ENCODE data around the gene NME8. TPM values are rescaled to one million over a fixed set of nuclear protein-coding genes. Genes with fewer than 3 reads are reported as not detected.

NME8 gene
- polyA plus RNA-seq, 2 of the 4 experiments (the other 2 are of a cell fraction): not detected

DNA sequence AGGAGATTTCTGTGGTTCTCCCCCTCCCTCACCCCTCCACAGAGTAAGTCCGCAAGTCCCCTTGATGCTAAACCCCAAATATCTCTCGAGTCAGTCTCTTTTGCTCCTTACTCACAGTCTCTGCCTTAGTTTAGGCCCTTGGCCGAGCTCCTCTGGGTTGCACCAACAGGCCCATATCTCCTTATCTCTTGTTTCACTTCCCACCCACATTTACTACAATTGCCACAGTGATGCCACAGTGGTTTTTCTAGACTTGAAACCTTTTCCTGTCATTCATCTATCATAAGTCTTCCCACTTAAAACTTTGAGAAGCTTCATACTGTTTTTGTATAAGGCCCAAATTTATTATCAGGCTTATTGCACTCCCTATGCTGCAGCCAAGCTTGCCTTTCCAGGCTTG, 23.4 kb upstream of the NME8 start (continued):
- TF ChIP-seq RCOR1 (IDR thresholded peaks at IDR 0.05; ENCODE audit: low read depth, low read length) (no peak), MYC (IDR thresholded peaks at IDR 0.05; ENCODE audit: borderline replicate concordance, low read length) (no peak), RAD21 (conservative IDR thresholded peaks at IDR 0.05 in 1 of 2, IDR thresholded peaks at IDR 0.05 in 1 of 2) (no peak), FOXS1 (CRISPR knock-in tag; IDR thresholded peaks at IDR 0.05) (no peak)
- TF ChIP-seq, protein P1, sequence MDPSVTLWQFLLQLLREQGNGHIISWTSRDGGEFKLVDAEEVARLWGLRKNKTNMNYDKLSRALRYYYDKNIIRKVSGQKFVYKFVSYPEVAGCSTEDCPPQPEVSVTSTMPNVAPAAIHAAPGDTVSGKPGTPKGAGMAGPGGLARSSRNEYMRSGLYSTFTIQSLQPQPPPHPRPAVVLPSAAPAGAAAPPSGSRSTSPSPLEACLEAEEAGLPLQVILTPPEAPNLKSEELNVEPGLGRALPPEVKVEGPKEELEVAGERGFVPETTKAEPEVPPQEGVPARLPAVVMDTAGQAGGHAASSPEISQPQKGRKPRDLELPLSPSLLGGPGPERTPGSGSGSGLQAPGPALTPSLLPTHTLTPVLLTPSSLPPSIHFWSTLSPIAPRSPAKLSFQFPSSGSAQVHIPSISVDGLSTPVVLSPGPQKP (IDR thresholded peaks at IDR 0.05; ENCODE audit: low read depth, low read length): no peak
- TF ChIP-seq, protein P2, sequence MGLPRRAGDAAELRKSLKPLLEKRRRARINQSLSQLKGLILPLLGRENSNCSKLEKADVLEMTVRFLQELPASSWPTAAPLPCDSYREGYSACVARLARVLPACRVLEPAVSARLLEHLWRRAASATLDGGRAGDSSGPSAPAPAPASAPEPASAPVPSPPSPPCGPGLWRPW (IDR thresholded peaks at IDR 0.05): no peak
- TF ChIP-seq, protein P3, sequence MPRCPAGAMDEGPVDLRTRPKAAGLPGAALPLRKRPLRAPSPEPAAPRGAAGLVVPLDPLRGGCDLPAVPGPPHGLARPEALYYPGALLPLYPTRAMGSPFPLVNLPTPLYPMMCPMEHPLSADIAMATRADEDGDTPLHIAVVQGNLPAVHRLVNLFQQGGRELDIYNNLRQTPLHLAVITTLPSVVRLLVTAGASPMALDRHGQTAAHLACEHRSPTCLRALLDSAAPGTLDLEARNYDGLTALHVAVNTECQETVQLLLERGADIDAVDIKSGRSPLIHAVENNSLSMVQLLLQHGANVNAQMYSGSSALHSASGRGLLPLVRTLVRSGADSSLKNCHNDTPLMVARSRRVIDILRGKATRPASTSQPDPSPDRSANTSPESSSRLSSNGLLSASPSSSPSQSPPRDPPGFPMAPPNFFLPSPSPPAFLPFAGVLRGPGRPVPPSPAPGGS (IDR thresholded peaks at IDR 0.05): no peak

DNA sequence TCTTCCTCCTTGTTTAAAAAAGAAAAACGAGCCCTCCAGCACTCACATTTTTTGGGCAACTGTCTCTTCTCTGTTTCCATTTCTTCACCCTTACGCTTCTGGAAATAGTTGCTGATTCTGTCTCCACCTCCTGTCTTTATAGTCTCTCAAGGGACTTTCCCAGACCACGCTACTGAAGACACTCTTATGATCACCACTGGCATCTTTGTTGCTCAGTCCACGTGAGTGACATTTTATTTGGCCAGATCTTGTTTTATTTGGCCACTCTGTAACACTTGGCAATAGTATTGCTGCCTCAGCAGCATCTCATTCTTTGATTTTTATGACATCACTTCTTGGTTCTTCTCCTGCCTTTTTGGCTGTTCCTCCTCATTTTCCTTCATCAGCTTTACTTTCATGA, 21.6 kb upstream of the NME8 start:
- TF ChIP-seq, protein P4, sequence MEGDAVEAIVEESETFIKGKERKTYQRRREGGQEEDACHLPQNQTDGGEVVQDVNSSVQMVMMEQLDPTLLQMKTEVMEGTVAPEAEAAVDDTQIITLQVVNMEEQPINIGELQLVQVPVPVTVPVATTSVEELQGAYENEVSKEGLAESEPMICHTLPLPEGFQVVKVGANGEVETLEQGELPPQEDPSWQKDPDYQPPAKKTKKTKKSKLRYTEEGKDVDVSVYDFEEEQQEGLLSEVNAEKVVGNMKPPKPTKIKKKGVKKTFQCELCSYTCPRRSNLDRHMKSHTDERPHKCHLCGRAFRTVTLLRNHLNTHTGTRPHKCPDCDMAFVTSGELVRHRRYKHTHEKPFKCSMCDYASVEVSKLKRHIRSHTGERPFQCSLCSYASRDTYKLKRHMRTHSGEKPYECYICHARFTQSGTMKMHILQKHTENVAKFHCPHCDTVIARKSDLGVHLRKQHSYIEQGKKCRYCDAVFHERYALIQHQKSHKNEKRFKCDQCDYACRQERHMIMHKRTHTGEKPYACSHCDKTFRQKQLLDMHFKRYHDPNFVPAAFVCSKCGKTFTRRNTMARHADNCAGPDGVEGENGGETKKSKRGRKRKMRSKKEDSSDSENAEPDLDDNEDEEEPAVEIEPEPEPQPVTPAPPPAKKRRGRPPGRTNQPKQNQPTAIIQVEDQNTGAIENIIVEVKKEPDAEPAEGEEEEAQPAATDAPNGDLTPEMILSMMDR (IDR thresholded peaks at IDR 0.05): no peak
- TF ChIP-seq, protein P5, sequence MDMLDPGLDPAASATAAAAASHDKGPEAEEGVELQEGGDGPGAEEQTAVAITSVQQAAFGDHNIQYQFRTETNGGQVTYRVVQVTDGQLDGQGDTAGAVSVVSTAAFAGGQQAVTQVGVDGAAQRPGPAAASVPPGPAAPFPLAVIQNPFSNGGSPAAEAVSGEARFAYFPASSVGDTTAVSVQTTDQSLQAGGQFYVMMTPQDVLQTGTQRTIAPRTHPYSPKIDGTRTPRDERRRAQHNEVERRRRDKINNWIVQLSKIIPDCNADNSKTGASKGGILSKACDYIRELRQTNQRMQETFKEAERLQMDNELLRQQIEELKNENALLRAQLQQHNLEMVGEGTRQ (IDR thresholded peaks at IDR 0.05): no peak
- TF ChIP-seq, protein P1 (IDR thresholded peaks at IDR 0.05; ENCODE audit: low read depth, low read length): no peak
- TF ChIP-seq, protein P6, sequence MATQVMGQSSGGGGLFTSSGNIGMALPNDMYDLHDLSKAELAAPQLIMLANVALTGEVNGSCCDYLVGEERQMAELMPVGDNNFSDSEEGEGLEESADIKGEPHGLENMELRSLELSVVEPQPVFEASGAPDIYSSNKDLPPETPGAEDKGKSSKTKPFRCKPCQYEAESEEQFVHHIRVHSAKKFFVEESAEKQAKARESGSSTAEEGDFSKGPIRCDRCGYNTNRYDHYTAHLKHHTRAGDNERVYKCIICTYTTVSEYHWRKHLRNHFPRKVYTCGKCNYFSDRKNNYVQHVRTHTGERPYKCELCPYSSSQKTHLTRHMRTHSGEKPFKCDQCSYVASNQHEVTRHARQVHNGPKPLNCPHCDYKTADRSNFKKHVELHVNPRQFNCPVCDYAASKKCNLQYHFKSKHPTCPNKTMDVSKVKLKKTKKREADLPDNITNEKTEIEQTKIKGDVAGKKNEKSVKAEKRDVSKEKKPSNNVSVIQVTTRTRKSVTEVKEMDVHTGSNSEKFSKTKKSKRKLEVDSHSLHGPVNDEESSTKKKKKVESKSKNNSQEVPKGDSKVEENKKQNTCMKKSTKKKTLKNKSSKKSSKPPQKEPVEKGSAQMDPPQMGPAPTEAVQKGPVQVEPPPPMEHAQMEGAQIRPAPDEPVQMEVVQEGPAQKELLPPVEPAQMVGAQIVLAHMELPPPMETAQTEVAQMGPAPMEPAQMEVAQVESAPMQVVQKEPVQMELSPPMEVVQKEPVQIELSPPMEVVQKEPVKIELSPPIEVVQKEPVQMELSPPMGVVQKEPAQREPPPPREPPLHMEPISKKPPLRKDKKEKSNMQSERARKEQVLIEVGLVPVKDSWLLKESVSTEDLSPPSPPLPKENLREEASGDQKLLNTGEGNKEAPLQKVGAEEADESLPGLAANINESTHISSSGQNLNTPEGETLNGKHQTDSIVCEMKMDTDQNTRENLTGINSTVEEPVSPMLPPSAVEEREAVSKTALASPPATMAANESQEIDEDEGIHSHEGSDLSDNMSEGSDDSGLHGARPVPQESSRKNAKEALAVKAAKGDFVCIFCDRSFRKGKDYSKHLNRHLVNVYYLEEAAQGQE (IDR thresholded peaks at IDR 0.05): no peak
- TF ChIP-seq, protein P7, sequence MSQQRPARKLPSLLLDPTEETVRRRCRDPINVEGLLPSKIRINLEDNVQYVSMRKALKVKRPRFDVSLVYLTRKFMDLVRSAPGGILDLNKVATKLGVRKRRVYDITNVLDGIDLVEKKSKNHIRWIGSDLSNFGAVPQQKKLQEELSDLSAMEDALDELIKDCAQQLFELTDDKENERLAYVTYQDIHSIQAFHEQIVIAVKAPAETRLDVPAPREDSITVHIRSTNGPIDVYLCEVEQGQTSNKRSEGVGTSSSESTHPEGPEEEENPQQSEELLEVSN (IDR thresholded peaks at IDR 0.05; ENCODE audit: borderline replicate concordance, low read depth): no peak
- TF ChIP-seq RFX5 (IDR thresholded peaks at IDR 0.05) (no peak), CBX2 (IDR thresholded peaks at IDR 0.05; ENCODE audit: borderline replicate concordance, low read depth) (no peak), ZSCAN20 (CRISPR knock-in tag; IDR thresholded peaks at IDR 0.05) (no peak), NPAS2 (CRISPR knock-in tag; IDR thresholded peaks at IDR 0.05; ENCODE audit: borderline replicate concordance) (no peak), NR3C1 (IDR thresholded peaks at IDR 0.05) (no peak), MYC (IDR thresholded peaks at IDR 0.05; ENCODE audit: borderline replicate concordance, low read length) (no peak), KDM1A (IDR thresholded peaks at IDR 0.05; ENCODE audit: low read depth) (no peak), ZC3H11A (IDR thresholded peaks at IDR 0.05) (no peak), HOXB13 (CRISPR knock-in tag; IDR thresholded peaks at IDR 0.05; ENCODE audit: low read depth) (no peak), SMC3 (IDR thresholded peaks at IDR 0.05) (no peak), SREBF2 (IDR thresholded peaks at IDR 0.05) (no peak)
- TF ChIP-seq, protein P8, sequence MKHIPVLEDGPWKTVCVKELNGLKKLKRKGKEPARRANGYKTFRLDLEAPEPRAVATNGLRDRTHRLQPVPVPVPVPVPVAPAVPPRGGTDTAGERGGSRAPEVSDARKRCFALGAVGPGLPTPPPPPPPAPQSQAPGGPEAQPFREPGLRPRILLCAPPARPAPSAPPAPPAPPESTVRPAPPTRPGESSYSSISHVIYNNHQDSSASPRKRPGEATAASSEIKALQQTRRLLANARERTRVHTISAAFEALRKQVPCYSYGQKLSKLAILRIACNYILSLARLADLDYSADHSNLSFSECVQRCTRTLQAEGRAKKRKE (CRISPR knock-in tag; IDR thresholded peaks at IDR 0.05; ENCODE audit: low read depth): no peak
- POLR2A ChIA-PET: no interaction called here
- Histone ChIP-seq H3K9me3 (0 out of 3 replicates have a peak, but pooled peaks cover 3% of the 10 kb centered on the region), H3K27ac (no peak overlapping the region), H3K4me2 (no peak overlapping the region), H3K4me3 (no peak overlapping the region), H3K4me1 (peaks cover 4% of the 10 kb centered on the region; the same call in 1 of the 3 replicates)
- CTCF ChIA-PET: interaction anchor here (1.9 kb wide), 1 partner anchor 592 kb away, joined by 6 read pairs; no protein-coding TSS in a partner anchor
- no peak for FAIRE-seq
- WGBS (ENCODE audit: missing lambda C conversion rate): 42% methylated on average over 4 of the region's 4 CpGs
- ATAC-seq: no peak
- no peak for DNase-seq (ENCODE audit: low read depth in 1 of 2, low spot score in 1 of 2)
